ENCODE measurements around the gene DNAH12. TPM values are rescaled to one million over a fixed set of nuclear protein-coding genes. Genes with fewer than 3 reads are reported as not detected.

Gene DNAH12
- total and polyA plus RNA-seq, 2 of the 13 experiments (the other 11 are each of a cell fraction or from before 2014, with no cell fraction given) = 0.11 TPM

- TF ChIP-seq ZBTB40 (IDR thresholded peaks at IDR 0.05) = peak; percentile 58
- peak; percentile 71 for TF ChIP-seq ZBTB40 (CRISPR knock-in tag; IDR thresholded peaks at IDR 0.05)
- TF ChIP-seq ZNF124 (CRISPR knock-in tag; IDR thresholded peaks at IDR 0.05) = peak; percentile 63; the same call in 1 of the 2 replicates
- TF ChIP-seq STAT5B (CRISPR knock-in tag; IDR thresholded peaks at IDR 0.05) = peak; percentile 75; the same call in 1 of the 2 replicates
- peak; percentile 57; the same call in 1 of the 2 replicates for TF ChIP-seq PPARG (CRISPR knock-in tag; conservative IDR thresholded peaks at IDR 0.05)
- TF ChIP-seq BCL6 (CRISPR knock-in tag; IDR thresholded peaks at IDR 0.05) = peak; percentile 62
- peak; percentile 84; the same call in 1 of the 2 replicates for TF ChIP-seq ZFP37 (CRISPR knock-in tag; IDR thresholded peaks at IDR 0.05; ENCODE audit: borderline replicate concordance)
- peak; percentile 94 for TF ChIP-seq ZSCAN29 (CRISPR knock-in tag; conservative IDR thresholded peaks at IDR 0.05)
- peak; percentile 49; the same call in 1 of the 2 replicates for TF ChIP-seq PATZ1 (CRISPR knock-in tag; IDR thresholded peaks at IDR 0.05)
- TF ChIP-seq RBM39 (IDR thresholded peaks at IDR 0.05; ENCODE audit: low read depth, low read length, poor library complexity, severe bottlenecking) = peak; percentile 73
- TF ChIP-seq HMGA1 (CRISPR knock-in tag; conservative IDR thresholded peaks at IDR 0.05) = no peak
- TF ChIP-seq BORCS8-MEF2B (CRISPR knock-in tag; IDR thresholded peaks at IDR 0.05) = peak; percentile 75
- TF ChIP-seq ZNF766 (CRISPR knock-in tag; IDR thresholded peaks at IDR 0.05; ENCODE audit: borderline replicate concordance) = peak; percentile 12; the same call in 1 of the 2 replicates
- no peak for TF ChIP-seq RBM22 (optimal IDR thresholded peaks at IDR 0.05; ENCODE audit: low read length)
- peak; percentile 90; the same call in 1 of the 2 replicates for TF ChIP-seq SNAPC2 (CRISPR knock-in tag; IDR thresholded peaks at IDR 0.05)
- TF ChIP-seq MIER3 (CRISPR knock-in tag; IDR thresholded peaks at IDR 0.05; ENCODE audit: borderline replicate concordance) = peak; percentile 78; the same call in 1 of the 2 replicates
- TF ChIP-seq ZNF367 (CRISPR knock-in tag; IDR thresholded peaks at IDR 0.05; ENCODE audit: borderline replicate concordance) = no peak
Measured at GRCh38 chr3:57555738-57556458, 11.8 kb upstream of the DNAH12 start, which contains the start of gene PDE12 (continued).

All from HepG2 (cell line).